HG02642 (cell line): ENCODE data around the gene CEACAM1.
"Not testable (repeated sequence)": the region's sequence is repeated elsewhere in the genome, so short reads cannot be mapped to it uniquely, and the experiment has no call there.

Experiments
- ATAC-seq: cut with Tn5 transposase; IDR thresholded peaks from one replicate; pipeline ENCODE4 v1.9.1; 2021; ENCODE audit warnings: mild to moderate bottlenecking; ENCODE audit not compliant: unreplicated experiment, poor library complexity

CEACAM1 gene

DNA sequence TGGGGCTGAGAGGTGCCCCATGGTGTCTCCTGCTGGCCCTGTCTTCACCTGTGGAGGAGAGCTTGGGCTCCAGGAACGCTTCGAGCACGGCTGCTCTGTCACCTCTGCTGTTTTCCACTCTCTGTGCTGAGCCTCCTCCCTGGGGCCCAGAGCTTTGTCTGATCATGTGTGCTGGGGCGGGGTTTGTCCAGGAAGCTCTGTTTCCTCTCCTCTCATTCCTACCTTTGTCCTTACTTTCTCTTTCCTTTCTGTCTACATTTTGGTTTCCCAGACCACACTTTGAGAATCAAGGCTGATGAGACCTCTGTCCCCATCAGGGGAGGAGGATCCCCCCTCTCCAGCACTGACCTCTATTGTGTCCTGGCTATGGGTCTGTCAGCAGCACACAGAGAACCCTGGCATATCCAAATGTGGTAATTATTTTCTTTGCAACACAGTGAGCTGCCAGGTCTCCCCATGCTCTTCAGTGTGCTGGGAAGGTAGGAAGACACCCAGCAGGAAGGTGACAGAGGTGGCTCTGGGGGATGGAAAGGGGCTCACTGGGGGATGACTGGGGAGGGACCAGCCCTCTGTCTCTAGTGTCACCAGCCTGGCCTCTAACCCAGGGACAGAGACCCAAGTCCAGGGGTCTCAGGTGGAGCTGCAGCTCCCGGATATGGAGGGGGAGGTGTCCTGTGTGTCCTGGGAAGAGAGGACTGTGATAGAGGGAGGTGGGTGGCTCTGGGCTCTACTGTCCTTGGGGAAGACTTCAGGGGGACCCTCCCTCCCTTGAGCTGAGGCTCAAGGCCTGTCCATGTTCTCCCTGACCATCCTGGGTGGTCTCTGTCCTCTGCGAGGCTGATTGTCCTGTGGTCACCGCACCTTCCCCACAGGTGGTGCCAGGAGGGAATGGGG is at the start of gene CEACAM1:
Gene CEACAM1 (minus strand): TSS at position 128 of the 894 bp plus-strand sequence. CDS start 107 bp downstream, at position 21.
- ATAC-seq = no peak

DNA sequence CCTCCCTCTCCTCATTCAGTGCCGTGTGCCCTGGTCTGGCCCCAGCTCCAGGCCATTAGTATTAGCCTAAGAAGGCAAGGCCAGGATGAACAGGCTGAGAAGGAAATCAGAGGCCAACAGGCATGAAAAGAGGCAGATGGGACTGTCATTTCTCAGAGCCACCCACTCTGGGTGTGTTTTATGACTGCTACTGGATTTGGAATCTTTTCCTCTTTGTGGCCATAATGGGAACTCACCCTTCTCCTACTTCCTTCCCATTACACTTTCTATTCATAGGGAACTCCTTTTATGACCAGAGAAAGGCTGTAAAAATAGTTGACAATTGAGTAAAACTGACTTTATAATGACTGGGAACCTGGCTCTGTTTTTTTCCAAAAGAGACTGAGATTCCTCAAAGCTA is 48.7 kb upstream of the CEACAM1 start:
- ATAC-seq = no peak

GRCh38 chr19:42576241-42576640 is 48.0 kb upstream of the CEACAM1 start:
- no peak for ATAC-seq

DNA sequence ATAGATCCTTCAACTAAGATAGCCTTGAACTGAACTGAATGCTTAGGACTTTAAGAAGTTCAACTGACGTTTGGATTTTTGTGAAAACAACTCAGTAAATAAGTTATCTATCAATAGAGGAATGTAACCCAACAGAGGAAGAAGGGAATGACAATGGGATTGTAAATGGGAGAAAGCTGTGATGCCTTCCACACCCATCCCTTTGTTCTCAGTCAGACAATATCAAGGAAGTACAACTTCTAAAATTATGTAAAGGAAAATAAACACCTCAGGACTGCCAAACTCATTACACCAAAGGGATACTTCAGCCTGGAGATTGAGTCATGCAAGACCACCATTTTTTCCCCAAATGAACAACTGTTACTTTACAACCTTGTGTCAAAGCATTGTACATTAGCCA is 45.4 kb upstream of the CEACAM1 start:
- no peak for ATAC-seq

GRCh38 chr19:42571116-42571515 is 42.8 kb upstream of the CEACAM1 start:
- ATAC-seq = no peak

DNA sequence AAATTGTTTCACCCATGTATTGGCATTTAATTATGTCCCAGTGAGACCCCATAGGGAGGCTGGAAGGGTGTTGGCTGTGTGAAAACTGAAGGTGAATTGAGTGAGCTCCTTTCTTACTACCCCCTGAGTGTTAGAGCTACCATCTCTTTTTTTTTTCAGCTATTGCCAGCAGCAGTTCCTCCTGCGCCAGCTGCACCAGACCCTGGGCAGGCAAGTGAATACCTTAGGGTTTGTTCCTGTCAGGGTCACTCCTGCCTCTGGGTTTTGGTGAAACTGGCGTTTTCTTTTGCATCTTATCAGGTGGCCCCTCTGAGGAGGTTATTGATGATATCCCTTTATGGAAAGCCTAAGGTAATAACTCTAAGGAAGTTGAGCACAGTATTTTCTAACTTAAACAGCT is 40.9 kb upstream of the CEACAM1 start:
- ATAC-seq = no peak

GRCh38 chr19:42568006-42568405 is 39.7 kb upstream of the CEACAM1 start:
- ATAC-seq = no peak

DNA sequence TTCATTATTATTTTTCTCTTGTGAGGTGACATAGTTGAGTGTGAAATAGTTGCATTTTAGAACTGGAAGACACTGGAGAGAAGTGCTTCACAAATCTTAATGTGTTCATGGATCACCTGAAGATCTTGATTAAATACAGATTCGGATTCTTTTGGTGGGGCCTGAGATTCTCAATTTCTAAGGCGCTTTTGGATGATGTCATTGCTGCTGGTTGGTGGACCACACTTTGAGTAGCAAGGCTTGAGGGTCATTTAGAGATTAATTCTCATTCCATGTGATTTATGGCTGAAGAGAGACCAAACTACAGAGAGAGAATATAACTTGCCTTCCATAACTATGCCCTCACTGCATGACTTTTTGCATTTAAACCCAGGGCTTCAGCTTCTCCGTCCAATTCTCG is 39.3 kb upstream of the CEACAM1 start:
- no peak for ATAC-seq

DNA sequence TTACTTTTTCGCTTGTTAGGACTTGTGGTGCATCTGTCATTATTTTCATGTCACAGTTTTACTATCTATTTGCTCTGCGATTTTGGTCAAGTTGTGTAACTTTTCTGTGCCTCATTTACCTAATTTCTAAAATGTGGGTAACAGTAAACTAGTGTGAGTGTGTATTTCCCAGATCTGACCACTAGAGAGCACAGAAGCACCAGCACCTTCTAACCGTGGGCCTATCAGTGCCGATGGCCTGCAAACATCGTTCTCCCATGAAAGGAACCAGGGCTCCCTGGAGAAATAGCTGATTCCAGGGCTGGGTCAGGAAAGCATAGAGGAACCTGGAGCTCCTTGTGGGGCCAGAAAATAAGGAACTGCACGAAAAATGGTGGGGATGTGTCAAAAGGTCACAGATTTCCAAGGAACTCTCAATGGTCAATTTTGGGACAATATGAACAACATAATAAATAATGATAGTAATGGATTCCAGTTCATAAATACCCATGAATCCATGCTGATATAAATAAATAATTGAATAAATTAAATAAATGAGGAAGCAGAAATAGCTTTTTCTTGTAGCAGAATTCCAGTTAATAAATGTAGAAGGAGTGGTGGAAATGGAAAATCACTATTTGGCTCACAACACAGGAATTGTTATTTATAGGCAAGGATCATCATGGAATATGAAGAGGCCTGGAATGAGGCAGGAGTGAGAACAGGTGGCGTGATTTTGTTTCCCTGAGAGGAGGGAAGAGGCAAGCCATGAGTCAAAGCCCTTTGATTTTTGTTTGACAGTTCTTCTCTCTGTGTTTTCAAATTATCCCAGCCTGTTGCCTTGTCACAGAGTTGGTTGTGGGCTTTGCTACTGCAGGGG is 35.3 kb upstream of the CEACAM1 start:
- ATAC-seq = peak; percentile 44

DNA sequence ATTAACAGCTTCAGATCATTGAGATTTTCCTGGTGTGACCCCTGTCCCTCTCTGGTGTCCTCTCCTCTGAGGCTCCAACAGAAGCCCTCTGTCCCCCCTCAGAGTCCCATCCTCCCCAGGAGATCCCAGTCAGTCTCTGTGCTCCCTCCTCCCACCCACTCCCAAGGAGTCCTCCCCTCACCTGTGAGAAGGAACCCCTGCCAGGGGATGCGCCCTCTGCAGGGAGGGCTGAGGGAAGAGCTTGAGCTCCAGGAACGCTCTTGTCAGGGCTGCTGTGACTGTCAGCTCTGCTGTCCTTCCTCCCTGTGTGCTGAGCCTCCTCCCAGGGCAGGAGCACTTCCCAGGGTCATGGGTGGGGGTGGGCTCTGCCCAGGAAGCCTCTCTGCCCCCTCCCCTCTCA is 33.2 kb upstream of the CEACAM1 start:
- no peak for ATAC-seq

DNA sequence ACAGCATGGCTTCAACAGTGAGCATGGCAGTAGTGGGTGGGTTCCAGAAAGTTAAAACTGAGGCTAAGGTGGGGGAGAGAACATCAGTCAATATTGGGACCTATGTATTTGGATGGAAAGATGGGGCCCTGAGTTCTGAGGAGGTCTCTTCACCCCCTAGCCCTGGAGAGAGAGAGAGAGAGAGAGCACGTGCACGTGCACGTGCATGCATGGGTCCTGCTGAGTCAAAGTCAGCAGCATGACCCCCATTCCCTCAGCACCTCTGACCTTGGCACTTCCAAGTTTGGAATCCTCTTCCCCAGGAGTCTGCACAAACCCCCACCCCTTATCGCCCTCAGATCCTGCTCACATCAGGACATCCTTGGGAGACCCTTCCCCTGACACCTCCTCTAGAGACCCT is 32.5 kb upstream of the CEACAM1 start:
- ATAC-seq = no peak

- no peak for ATAC-seq
These were observed 30.3 kb upstream of the CEACAM1 start for GRCh38 chr19:42558450-42559150.

- ATAC-seq = not testable (repeated sequence)
These were observed 29.1 kb upstream of the CEACAM1 start for GRCh38 chr19:42557386-42557871.

- no peak for ATAC-seq
These were observed 27.5 kb upstream of the CEACAM1 start for GRCh38 chr19:42555801-42556200.

DNA sequence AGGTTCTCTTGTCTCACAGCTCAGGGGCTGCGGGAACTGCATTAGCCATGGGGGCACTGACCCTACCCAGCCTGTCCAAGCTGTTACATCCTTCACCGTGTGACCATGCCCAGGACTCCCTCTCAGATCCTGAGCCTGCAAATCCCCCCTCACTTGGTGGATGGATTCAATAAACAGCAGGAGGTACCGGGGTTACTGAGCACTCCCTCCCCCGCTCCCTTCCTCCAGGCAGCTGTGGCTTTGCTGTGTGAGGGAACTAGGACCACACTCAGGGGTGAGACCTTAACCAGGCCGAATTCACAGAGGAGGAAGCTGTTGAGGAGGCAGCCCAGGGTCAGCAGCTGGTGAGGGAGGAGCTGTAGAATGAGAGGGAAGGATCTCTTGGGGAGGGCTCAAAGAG is 27.0 kb upstream of the CEACAM1 start:
- ATAC-seq = no peak

GRCh38 chr19:42554046-42554575 is 25.8 kb upstream of the CEACAM1 start:
- ATAC-seq = no peak

- ATAC-seq = no peak
These were observed 25.2 kb upstream of the CEACAM1 start for GRCh38 chr19:42553292-42554045.

DNA sequence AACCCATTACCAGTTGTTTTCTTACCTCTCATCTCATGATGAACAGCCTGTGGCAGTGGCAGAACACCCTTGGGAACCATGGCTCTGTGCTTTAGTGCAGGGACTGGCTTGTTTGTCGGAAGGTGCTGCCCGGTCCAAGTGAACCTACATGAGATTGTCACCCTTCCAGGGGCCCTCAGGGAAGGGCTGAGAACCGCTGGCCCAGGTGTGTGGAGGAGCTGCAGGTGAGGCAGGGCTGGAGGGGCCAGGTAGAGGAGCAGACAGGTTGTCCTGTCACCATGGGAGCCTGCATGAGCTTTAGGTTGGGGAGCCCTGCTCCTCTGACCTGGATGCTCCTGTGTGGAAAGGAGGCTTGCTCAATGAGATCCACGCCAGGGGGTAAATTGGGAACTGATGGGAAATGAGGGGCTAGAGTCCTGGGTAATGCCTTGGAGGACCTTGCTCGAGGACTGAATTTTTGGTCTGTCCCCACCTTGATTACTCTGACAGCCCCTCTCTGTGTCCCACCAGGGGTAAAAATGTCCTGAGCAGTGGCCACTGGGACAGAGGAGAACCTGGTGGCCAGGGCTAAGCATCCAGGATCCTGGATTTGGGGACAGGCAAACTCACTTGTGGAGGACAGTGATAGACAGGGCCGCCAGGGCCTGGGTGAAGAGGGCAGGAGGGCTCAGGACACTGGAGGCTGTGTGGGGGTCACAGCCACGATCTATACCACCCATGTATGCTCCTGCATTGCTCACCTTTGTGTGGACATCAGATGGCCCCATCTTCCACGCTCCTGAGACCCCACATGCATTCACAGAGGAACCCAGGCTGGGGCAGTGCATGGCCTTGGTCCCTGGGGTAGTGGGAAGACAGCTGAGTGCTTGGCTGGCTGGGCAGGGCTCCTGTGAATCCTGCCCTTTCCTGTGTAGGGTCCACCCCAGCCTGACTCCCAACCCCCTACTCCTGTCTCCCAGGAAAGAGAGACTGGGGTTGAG is 24.1 kb upstream of the CEACAM1 start:
- ATAC-seq = no peak
